Activated naive CD4-positive, alpha-beta T cell treated with anti-CD3 and anti-CD28 coated beads, Interleukin-2, amount 50 U/mL, for 24 hours (primary cell): ENCODE results near the gene CACFD1.

Experiments
- H3K27ac Mint-ChIP-seq: one replicate; pipeline ENCODE4 v1.8.0; 2021; ENCODE audit warnings: mild to moderate bottlenecking, mixed read lengths
- H3K27me3 Mint-ChIP-seq: one replicate; pipeline ENCODE4 v1.8.0; 2021; ENCODE audit warnings: mixed read lengths
- H3K36me3 Mint-ChIP-seq: one replicate; pipeline ENCODE4 v1.8.0; 2021; ENCODE audit warnings: mixed read lengths
- H3K4me1 Mint-ChIP-seq: one replicate; pipeline ENCODE4 v1.8.0; 2021; ENCODE audit warnings: mixed read lengths
- H3K4me3 Mint-ChIP-seq: one replicate; pipeline ENCODE4 v1.8.0; 2021; ENCODE audit warnings: mild to moderate bottlenecking, mixed read lengths
- H3K9me3 Mint-ChIP-seq: one replicate; pipeline ENCODE4 v1.8.0; 2021; ENCODE audit warnings: mixed read lengths

CACFD1 gene

DNA sequence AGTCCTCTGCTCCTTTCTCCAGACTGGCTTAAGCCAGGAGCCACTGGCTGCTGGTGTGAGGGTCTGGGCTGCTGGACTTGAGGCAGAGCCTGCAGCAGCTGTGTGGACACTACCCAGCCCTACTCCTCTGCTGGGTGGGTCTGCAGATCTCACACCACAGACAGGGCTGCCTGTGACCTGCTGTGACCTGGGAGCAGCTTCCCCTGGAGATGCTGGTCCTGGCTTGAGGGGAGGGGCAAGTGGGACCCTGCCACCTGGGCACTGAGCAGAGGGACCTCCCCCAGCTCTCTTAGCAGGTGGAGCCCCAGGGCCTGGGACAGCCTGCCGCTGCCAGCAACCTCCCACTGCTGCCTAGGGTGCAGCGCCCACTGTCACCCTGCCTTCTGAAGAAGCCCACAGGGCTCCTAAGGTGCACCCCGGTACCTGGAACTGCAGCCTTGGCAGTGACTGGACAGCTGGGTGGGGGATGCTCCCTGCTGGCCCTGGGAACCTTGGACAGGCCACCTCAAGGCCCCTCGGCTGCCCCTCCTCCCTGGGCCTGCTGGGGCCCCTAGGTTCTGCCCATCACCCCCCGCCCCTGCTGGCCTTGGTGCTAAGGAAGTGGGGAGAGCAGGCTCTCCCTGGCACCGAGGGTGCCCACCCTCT, 9.1 kb downstream of the CACFD1 start:
- Mint-ChIP-seq H3K27ac (no peak overlapping the region), H3K9me3 (no peaks in the 10 kb centered on the region), H3K27me3 (no peaks in the 10 kb centered on the region), H3K4me1 (no peaks in the 10 kb centered on the region), H3K4me3 (no peak overlapping the region), H3K36me3 (no peaks in the 10 kb centered on the region)

DNA sequence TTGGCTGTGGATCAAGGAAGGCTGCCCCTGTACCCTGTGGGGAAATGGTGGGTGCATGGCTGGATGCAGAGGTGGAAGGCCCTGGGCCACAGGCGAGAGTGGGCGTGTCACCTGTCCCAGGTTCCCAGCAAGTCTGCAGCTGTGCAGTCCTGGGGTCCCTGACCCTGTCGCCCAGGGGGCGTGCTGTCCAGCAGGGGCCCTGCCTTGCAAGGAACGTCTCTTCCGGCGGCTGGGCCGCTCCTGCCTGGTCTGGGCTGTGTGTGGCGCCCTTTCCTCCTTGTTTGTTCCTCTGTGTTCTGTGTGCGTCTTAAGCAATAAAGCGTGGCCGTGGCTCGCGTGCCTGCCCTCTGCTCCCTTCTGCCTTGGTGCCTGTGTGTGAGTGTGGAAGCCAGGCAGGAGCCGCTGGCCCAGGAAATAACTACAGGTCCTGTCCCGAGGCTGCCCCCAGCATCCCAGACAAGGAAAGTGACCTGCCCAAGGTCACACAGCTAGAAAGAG, 10.7 kb downstream of the CACFD1 start:
- no peaks in the 10 kb centered on the region for H3K27me3 Mint-ChIP-seq
- H3K4me3 Mint-ChIP-seq, result no peak overlapping the region
- no peaks in the 10 kb centered on the region for H3K9me3 Mint-ChIP-seq
- no peaks in the 10 kb centered on the region for H3K36me3 Mint-ChIP-seq
- H3K4me1 Mint-ChIP-seq, result no peaks in the 10 kb centered on the region
- H3K27ac Mint-ChIP-seq, result no peak overlapping the region

DNA sequence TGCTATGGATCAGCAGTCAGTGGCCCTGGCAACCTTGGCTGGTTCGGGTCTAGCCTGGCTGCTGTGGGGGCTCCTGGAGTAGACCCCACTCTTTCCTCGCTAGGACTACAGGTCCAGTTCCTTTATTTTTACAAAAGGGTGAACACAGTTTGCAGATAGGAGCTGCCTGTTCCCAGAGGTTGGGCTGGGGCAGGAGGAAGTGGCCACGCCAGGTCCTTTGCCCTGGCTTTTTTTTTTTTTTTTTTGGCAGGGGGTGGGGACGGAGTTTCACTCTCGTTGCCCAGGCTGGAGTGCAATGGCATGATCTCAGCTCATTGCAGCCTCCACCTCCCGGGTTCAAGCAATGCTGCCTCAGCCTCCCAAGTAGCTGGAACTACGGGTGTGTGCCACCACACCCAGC, 11.2 kb downstream of the CACFD1 start:
- Mint-ChIP-seq H3K9me3 (no peaks in the 10 kb centered on the region), H3K27ac (no peak overlapping the region), H3K27me3 (no peaks in the 10 kb centered on the region), H3K36me3 (no peaks in the 10 kb centered on the region), H3K4me1 (no peaks in the 10 kb centered on the region), H3K4me3 (no peak overlapping the region)

DNA sequence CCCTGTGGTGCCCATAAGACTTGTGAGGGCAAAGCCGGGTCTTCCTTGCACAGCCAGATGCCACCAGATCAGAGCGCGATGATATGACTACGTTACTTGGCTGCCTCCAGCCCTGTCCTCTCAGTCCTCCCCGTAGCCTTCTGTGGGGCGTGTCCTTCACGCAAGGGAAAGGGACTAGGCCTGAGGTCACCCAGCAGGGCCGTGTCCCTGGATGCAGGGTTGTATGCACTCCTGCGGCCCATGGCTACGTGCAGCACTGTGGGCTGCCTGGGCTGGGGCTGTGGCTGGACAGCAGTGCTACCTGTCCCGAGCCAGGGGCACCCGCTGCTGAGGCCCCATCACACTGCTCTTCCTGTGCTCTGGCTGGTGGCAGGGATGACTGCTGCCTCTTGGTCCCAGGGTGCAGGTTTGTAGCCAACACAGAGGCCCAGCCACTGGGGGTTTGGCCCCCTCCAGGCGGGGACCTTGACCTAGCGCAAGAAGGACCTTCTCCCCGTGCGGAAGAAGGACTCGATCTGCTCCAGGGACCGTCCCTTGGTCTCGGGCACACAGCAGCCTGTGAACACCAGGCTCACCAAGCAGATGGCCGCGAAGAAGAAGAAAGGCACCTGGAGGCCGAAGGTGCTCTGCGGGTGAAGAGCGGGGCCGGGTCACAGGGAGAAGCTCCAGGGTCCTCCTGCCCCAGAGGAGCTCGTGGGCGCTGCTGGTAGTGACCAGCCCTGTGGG, 11.9 kb downstream of the CACFD1 start:
- no peak overlapping the region for H3K4me3 Mint-ChIP-seq
- no peak overlapping the region for H3K27ac Mint-ChIP-seq
- no peaks in the 10 kb centered on the region for H3K27me3 Mint-ChIP-seq
- H3K4me1 Mint-ChIP-seq, result no peaks in the 10 kb centered on the region
- H3K9me3 Mint-ChIP-seq, result no peaks in the 10 kb centered on the region
- no peaks in the 10 kb centered on the region for H3K36me3 Mint-ChIP-seq

DNA sequence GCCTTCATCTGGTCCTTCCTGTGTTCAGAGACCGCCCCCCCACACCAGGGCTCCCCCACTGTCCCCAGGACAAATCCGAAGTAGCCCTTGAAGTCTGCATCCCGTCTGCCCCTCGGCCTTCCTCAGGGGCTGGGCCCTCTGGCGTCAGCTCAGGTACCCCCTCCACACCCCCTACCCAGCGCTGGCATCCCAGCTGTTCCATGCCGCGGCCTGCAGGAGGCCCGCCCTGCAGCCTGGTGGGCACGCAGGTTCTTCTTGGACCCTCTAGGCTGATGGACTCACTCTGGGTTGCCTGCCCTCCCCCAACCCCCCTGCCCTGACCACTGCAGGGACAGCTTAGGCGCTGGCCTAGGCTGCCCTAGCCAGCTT, 12.5 kb downstream of the CACFD1 start:
- H3K4me1 Mint-ChIP-seq, result no peaks in the 10 kb centered on the region
- H3K27ac Mint-ChIP-seq, result no peak overlapping the region
- H3K27me3 Mint-ChIP-seq, result no peaks in the 10 kb centered on the region
- H3K9me3 Mint-ChIP-seq, result no peaks in the 10 kb centered on the region
- no peak overlapping the region for H3K4me3 Mint-ChIP-seq
- no peaks in the 10 kb centered on the region for H3K36me3 Mint-ChIP-seq

DNA sequence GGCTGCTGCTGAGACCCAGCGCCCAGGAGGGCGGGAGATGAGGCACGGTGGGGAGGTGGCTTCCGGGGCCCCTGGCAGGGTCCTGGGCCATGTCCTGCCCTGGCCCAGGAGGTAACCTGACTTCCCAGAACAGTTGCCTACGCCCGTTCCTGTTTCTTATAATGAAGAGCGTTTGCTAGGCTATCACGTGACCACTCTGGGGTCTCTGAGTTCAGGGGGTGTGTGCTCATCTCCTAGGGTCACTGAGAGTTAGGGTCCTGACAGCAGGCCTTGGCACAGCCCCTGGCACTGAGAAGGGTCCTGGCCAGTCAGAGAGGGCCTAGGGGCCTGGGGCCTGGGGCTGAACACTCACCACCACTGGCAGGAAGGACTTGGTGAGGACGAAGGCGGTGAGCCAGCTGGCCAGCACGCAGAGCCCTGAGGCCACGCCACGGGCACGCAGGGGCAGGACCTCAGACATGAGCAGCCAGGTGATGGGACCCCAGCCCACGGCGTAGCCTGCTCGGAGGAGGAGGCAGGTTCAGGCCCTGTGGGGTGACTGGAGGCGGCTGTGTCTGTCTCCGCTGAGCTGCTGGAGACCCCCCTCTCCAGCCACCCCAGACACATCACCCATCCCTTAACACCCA, 13.1 kb downstream of the CACFD1 start:
- Mint-ChIP-seq H3K27me3 (no peaks in the 10 kb centered on the region), H3K4me1 (no peaks in the 10 kb centered on the region), H3K27ac (no peak overlapping the region), H3K4me3 (no peak overlapping the region), H3K9me3 (no peaks in the 10 kb centered on the region), H3K36me3 (no peaks in the 10 kb centered on the region)

DNA sequence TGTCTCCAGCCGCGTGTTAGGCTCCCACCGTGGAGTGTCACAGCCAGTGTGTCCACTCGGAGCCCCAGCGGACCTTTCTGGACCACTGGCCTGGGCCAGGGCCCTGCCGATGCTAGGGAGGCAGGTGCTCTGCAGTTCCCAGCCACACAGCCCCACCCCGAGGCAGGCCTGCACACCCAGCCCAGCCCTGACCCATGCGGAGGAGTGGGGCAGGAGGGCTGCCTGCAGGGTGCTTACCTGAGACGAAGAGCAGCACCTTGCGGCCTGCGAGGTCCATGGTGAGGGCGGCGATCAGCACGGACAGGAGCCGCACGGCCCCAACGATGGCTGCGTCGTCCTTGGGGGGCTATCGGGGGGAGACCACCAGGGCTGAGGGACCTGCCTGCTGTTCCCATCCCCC, 14.0 kb downstream of the CACFD1 start:
- no peak overlapping the region for H3K4me3 Mint-ChIP-seq
- no peak overlapping the region for H3K27ac Mint-ChIP-seq
- no peaks in the 10 kb centered on the region for H3K9me3 Mint-ChIP-seq
- H3K27me3 Mint-ChIP-seq, result no peaks in the 10 kb centered on the region
- H3K4me1 Mint-ChIP-seq, result no peaks in the 10 kb centered on the region
- no peaks in the 10 kb centered on the region for H3K36me3 Mint-ChIP-seq

DNA sequence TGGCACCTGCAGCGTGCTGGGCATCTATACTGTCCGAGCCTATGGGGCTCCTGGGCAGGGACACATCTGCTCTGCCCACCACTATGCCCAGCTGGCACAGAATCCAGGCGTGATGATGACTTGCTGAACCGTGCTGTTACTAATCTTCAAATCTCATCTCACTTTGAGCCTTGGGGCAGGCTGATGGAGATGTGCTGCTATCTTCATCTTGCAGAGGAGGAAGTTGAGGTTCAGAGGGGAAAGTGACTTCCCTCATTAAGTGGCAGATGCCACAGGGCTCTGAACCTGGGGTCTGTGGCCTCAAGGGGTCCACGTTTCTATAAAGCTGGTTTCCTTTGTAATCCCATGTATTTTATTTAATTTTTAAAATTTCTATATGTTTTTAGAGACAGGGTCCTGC, 14.4 kb downstream of the CACFD1 start:
- Mint-ChIP-seq H3K27ac (no peak overlapping the region), H3K4me3 (no peak overlapping the region), H3K27me3 (no peaks in the 10 kb centered on the region), H3K9me3 (no peaks in the 10 kb centered on the region), H3K4me1 (peaks cover under 1% of the 10 kb centered on the region), H3K36me3 (no peaks in the 10 kb centered on the region)

DNA sequence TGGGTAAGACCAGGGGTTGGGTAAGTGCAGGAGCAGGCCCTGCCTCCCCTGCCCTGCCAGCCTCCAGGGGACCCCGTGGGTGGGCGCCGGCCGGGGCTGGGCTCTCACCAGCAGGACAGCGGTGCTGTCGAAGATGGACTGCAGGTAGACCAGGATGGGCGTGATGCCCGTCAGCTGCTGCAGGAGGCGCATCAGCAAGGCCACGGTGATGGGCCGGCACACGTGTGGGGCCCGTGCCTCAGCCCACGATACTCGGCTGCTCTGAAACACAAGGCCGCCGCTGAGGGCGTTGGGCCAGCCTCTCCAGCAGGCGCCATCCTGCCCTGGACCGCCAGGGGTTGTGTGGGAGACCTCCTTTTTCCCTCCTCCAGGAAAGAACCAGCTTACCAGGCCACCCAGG, 15.1 kb downstream of the CACFD1 start:
- Mint-ChIP-seq H3K27ac (no peak overlapping the region), H3K27me3 (no peaks in the 10 kb centered on the region), H3K4me3 (no peak overlapping the region), H3K9me3 (no peaks in the 10 kb centered on the region), H3K4me1 (peaks cover 7% of the 10 kb centered on the region), H3K36me3 (no peaks in the 10 kb centered on the region)

DNA sequence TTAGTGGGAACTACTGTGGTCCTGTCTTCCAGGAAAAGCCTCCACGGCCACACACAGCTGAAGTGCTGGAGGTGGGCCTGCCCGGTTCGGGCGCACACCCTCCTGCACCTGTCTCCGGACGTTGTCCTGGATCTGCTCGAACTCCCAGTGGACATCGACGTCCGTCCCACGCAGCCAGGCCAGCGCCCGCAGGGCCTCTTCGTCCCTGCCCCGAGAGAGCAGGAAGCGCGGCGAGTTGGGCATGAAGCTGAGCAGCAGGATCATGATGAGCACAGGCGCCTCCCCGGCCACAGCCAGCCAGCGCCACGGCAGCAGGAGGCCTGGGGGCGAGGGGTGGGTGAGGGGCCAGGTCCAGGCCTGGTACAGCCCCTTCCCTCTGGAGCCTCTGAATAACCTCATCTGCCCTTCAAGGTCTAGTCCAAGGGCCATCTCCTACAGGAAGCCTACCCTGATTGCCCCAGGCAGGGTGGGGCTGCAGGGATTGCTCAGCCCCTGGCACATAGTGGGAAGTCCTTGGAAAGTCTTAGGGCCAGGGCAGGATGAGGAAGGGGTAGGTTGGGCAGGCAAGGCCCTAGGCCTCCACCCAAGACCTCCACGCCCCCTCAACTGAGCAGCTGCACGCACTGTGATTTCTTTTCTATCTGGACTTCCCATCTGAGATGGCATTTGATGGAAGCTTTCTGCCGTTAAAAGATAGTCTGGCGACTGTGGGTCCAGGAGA, 15.7 kb downstream of the CACFD1 start:
- Mint-ChIP-seq H3K36me3 (no peaks in the 10 kb centered on the region), H3K9me3 (no peaks in the 10 kb centered on the region), H3K4me1 (peaks cover 10% of the 10 kb centered on the region), H3K4me3 (no peak overlapping the region), H3K27ac (no peak overlapping the region), H3K27me3 (no peaks in the 10 kb centered on the region)

DNA sequence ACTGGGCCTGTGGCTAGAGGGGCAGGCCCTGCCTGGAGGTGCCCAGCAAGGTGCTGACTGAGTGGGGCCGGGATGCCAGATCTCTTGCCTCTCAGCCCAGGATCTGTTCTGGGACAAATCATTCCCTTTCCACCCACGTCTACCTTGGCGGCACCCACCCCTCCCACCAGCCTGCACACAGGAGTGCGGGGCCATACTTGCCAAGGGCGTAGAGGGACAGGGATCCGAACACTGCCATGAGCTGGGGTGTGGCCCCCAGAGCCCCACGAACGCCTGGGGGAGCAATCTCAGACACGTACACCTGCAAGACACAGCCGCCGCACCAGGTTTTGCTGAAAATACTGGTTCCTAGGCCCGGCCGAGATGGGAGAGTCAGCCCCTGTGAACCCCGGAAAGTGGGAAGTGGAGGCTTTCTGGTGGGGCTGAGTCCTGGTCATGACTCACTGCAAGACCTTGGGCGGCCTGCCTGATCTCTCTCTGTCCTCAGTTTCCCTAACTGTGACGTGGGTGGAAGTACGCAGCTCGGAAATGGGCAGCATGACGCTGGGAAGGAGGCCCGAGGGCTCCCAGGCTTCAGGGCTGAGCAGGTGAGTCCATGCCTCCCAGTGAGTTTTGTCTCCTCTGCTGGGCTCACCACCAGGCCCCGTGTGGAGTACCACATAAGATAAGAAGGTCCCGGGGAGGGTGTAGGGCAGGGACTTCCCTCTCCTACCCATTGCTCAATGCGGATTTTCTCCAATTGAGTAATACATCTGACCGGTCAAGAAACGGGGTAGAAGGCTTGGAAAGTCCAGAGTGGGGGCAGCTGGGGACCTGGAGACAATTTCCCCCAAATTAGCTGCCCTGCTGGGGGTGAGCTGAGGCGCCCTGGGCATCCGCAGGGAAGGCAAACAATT, 16.5 kb downstream of the CACFD1 start:
- Mint-ChIP-seq H3K27me3 (no peaks in the 10 kb centered on the region), H3K4me1 (peaks cover 10% of the 10 kb centered on the region), H3K4me3 (no peak overlapping the region), H3K9me3 (no peaks in the 10 kb centered on the region), H3K36me3 (no peaks in the 10 kb centered on the region), H3K27ac (no peak overlapping the region)

DNA sequence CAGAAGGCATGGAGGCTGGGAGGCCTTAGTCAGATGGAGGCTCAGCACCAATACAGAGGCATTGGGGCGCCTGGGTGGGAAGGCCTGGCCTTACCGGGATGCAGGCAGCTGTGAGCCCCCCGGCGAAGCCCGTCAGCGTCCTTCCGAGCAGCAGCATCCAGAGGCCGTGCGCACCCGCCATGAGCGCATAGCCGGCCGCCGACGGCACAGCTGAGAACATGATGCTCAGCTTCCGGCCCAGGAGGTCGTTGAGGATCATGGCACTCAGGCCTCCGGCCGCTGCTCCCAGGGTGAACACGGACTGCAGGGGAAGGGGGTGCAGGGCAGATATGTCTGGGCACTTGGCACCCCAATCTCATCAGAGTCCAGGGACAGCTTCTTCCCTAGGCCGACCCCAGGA, 17.2 kb downstream of the CACFD1 start:
- Mint-ChIP-seq H3K4me3 (no peak overlapping the region), H3K9me3 (no peaks in the 10 kb centered on the region), H3K36me3 (no peaks in the 10 kb centered on the region), H3K4me1 (peaks cover 10% of the 10 kb centered on the region), H3K27ac (no peak overlapping the region), H3K27me3 (no peaks in the 10 kb centered on the region)

DNA sequence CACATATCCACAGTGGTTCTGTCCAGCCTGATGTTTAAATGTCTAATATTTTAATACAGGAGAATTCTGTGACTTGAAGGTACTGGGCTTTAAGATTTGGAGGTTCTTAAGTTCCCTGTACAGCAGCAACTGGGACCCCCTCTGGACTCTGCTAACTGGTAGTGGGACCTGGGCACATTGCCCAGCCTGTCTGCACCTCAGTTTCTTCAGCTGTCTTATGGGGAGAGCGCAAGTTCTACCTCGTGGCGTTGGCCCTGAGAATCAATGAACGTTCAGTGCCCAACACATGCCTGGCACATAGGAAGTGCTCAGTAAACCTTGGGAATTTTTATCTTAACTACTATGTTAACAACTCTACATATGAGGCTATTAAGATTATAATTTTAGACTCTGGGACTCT, 17.7 kb downstream of the CACFD1 start:
- H3K27me3 Mint-ChIP-seq, result no peaks in the 10 kb centered on the region
- peak overlapping the region; percentile 12 for H3K4me3 Mint-ChIP-seq
- peaks cover 10% of the 10 kb centered on the region for H3K4me1 Mint-ChIP-seq
- no peaks in the 10 kb centered on the region for H3K9me3 Mint-ChIP-seq
- H3K27ac Mint-ChIP-seq, result no peak overlapping the region
- H3K36me3 Mint-ChIP-seq, result no peaks in the 10 kb centered on the region

DNA sequence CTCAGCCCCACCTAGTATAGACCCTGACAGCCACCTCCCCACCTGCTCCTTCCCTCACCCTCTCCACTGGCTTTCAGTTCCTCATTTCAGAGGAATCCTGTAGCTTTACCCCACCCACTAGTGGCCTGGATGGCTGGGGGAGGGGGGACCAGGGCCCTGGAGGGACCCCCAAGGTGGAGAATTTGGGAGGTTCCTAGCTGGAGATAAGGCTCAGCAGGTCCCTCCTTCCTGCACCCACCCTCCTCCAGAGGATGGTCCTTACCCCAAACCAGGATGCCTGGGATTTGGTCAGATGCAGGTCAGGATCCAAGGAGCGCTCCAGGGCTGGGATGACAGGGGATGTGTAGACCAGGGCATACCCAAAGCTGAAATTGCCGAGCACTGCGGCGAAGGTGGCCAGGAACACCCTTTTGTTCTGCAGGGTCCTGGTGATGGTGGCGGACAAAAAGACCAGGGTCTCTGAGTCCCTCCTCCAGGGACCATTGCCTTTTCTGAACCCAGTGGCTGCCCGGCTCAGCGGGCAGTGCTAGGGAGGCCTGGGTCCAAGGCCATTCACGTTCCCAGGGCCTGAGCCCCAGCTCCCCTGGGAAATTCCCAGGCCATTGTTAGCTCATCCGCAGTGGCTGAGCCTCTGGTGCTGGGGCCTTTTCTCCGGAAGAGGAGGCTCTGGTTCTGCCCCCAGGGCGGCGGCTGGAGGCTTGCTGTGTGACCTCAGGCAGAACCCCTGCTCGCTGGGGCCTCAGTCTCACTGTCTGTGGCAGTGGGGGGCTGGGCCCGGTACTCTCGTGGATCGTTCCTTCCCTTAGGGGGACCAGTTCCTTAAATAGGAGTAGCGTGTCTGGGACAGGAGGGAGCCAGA, 18.4 kb downstream of the CACFD1 start:
- Mint-ChIP-seq H3K27ac (no peak overlapping the region), H3K4me1 (peaks cover 10% of the 10 kb centered on the region), H3K9me3 (no peaks in the 10 kb centered on the region), H3K36me3 (no peaks in the 10 kb centered on the region), H3K4me3 (peak overlapping the region; percentile 33), H3K27me3 (no peaks in the 10 kb centered on the region)
